NCI-H1417 treated with DMSO at 0.1 percent for 48 hours (cell line): ENCODE data around the gene BABAM2.

Source experiments
- DNase-seq: peaks from one replicate; lab custom pipeline; 2025; lab: John Stamatoyannopoulos, UW

Gene BABAM2

GRCh38 chr2:27911458-27912210 lies 21.1 kb downstream of the BABAM2 start:
- DNase-seq, result no peak

GRCh38 chr2:27912512-27912911 lies 22.0 kb downstream of the BABAM2 start:
- DNase-seq, result no peak

- no peak for DNase-seq
These were observed 23.7 kb downstream of the BABAM2 start for GRCh38 chr2:27914041-27914804.

- no peak for DNase-seq
These were observed 24.3 kb downstream of the BABAM2 start for GRCh38 chr2:27914805-27915175.

- DNase-seq, result no peak
These were observed 24.7 kb downstream of the BABAM2 start for GRCh38 chr2:27915191-27915590.

GRCh38 chr2:27915874-27916273 lies 25.3 kb downstream of the BABAM2 start:
- no peak for DNase-seq

- no peak for DNase-seq
These were observed 25.9 kb downstream of the BABAM2 start for GRCh38 chr2:27916293-27916995.

- DNase-seq, result no peak
These were observed 29.8 kb downstream of the BABAM2 start for GRCh38 chr2:27920148-27920885.

- no peak for DNase-seq
These were observed 30.9 kb downstream of the BABAM2 start for GRCh38 chr2:27921424-27921823.

- no peak for DNase-seq
These were observed 31.5 kb downstream of the BABAM2 start for GRCh38 chr2:27921880-27922547.

GRCh38 chr2:27922842-27923241 lies 32.3 kb downstream of the BABAM2 start:
- no peak for DNase-seq

- DNase-seq, result no peak
These were observed 35.4 kb downstream of the BABAM2 start for GRCh38 chr2:27925766-27926472.

- DNase-seq, result no peak
These were observed 39.5 kb downstream of the BABAM2 start for GRCh38 chr2:27929916-27930486.

- DNase-seq, result no peak
These were observed 40.9 kb downstream of the BABAM2 start for GRCh38 chr2:27931361-27931950.

- no peak for DNase-seq
These were observed 41.9 kb downstream of the BABAM2 start for GRCh38 chr2:27932396-27932795.

GRCh38 chr2:27935026-27935425 lies 44.5 kb downstream of the BABAM2 start:
- DNase-seq, result no peak

GRCh38 chr2:27940090-27940671 lies 49.7 kb downstream of the BABAM2 start:
- DNase-seq, result no peak

GRCh38 chr2:27940982-27941381 lies 50.5 kb downstream of the BABAM2 start:
- DNase-seq, result no peak

GRCh38 chr2:27942612-27943547 lies 52.4 kb downstream of the BABAM2 start:
- no peak for DNase-seq
